DMS153 treated with DMSO at 0.1 percent for 48 hours (cell line): ENCODE measurements around the gene CNTD1.
A peak's percentile ranks its signal among the peaks of the same experiment; 100 is the strongest.
"Not testable (repeated sequence)": the region's sequence is repeated elsewhere in the genome, so short reads cannot be mapped to it uniquely, and the experiment has no call there.

Source experiments
- DNase-seq: peaks from one replicate; lab custom pipeline; 2025; ENCODE audit not compliant: unreplicated experiment; lab: John Stamatoyannopoulos, UW

The CNTD1 gene, protein sequence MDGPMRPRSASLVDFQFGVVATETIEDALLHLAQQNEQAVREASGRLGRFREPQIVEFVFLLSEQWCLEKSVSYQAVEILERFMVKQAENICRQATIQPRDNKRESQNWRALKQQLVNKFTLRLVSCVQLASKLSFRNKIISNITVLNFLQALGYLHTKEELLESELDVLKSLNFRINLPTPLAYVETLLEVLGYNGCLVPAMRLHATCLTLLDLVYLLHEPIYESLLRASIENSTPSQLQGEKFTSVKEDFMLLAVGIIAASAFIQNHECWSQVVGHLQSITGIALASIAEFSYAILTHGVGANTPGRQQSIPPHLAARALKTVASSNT

DNA sequence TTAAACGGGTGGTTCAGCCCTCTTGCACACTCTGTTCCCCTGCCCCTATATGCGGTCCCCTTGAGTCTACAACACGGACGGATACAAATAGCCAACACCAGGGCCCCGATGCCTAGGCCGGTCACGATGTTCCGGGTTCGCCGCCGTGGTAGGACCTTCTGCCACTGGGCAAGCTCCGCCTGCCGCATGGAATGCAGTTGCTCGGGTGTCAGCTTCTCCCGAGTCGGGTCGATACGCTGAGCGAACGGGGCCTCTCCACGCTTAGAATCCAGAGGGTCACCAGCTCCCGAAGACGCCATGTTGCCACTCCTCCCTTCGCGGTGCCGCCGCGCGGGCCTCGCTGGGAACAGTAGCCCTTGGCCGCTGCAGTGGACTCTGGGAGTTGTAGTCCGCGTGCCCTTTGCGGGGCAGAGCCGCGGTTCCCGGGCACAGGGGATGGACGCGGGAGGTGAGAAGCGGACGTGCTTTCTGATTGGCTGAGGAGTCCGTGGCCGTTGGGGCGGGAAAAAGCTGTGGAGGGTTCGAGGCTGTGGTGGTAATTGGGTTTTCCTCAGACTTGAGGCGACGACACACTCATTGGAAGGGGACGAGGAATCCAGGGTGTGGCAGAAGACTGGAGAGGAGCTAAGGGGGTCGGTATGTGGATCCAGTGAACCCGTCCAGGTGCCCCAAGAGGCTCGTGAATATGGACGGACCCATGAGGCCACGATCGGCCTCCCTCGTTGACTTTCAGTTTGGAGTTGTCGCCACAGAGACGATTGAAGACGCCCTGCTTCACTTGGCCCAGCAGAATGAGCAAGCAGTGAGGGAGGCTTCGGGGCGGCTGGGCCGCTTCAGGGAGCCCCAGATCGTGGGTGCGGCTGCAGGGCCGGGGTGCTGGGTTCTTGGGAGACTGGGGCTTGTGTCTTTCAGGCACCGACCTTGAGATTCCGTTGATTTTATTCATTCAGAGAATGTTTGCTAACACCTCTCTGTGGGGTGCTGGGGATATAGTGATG is at the start of gene CNTD1, which contains the start of gene COA3:
Gene CNTD1 (plus strand): TSS at position 479 of the 998 bp plus-strand sequence. CDS start 207 bp downstream, at position 686.
Gene COA3 (minus strand): TSS at position 322 of the 998 bp plus-strand sequence. CDS start 23 bp downstream, at position 299.
- peak; percentile 88 for DNase-seq

DNA sequence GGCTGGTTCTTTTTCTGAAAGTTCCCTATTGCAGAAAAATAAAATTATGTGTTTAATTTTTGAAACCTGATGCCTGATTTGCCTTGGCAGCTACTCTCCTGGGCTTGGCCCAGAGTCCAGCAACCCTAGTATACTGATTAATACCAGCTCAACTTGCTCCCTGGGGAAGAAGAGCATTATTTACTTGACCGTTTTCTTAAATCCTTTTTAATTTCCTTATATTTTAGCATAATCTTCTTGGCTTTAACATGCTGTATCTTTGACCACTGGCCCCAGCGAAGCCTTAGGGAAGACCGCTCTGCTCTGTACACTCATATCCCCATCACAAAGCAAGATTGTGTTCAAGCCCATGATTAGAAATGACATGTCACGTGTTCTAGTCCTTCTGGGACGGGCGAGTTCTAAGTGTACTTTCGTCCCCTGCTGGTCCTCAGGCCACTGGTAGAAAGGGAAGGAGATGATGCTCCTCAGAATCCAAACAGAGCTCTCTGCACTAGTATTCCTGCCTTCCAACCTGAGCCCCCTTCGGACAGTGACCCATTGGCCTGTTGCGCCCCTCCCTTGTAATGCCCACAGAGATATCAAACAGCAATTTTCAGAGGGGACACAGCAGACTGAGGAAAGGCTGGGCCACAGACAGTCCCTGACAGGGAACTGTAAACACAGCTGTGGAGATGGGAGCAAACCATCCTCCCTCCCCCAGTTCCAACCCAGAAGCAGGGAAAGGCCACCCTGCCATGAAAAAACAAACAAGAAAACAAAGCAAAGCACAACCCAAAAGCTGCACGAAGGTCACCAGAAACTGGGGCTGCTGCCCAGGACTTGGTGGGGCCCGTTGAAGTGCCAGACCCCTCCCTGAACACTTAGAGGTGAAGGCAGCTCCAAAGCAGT is 49.5 kb upstream of the CNTD1 start:
- DNase-seq, result no peak

DNA sequence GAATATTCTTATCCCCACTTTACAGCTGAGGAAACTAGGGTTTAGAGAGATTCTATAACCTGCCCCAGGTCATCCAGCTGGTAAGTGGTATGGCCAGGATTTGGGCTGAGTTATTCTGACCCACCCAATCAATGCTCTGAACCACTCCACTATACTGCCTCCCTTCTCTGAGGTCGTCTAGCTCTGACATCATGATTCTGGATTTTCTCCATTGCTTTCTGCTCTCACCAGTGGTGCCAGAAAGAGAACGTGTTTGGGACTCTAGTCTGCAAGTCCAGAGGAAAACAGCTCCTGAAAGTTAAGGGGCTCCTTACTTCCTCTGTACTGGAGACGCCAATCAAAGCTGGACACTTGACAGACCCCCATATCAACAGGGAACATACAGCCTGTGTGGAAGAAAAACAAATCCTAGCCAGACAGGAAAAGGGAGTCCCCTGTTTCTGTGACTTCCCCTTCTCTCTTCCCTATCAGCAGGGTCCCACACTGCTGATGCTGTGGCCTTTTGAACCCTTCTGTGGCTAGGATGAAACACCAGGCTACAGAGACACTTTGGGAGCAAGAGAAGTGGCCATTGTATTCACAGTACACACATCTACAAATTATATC is 47.8 kb upstream of the CNTD1 start:
- no peak for DNase-seq

DNA sequence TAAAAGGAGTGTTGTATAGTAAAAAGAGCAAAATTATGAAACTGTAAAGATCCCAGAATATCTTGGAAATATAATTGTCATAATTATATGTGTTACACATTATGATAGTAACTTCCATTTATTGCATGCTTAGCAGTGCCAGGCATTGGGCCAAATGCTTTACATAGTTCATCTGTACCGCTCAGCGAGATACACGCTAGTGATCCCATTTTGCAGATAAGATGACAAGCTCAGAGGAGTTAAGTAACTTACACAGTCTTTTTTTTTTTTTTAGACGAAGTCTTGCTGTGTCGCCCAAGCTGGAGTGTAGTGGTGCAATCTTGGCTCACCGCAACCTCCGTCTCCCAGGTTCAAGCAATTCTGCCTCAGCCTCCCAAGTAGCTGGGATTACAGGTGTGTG is 47.0 kb upstream of the CNTD1 start:
- no peak for DNase-seq

DNA sequence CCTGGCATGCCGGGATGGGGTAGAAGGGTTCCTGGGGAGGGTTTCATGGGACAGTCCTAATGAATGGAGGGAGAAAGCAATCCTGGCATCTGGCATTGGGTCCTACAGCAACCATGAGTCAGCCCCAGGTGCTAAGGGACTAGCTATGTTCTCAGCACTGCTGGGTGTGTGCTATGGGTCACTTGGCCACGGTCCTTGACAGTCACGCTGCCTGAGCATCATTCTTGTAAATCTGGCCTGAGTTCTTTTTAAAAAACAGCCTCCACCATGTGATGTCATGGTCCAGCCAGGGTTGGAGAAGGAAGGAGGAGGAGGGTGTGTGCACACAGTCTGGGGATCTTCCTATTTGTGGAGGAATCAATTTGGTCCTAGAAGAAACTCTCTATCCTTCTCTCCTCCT is 43.9 kb upstream of the CNTD1 start:
- no peak for DNase-seq

DNA sequence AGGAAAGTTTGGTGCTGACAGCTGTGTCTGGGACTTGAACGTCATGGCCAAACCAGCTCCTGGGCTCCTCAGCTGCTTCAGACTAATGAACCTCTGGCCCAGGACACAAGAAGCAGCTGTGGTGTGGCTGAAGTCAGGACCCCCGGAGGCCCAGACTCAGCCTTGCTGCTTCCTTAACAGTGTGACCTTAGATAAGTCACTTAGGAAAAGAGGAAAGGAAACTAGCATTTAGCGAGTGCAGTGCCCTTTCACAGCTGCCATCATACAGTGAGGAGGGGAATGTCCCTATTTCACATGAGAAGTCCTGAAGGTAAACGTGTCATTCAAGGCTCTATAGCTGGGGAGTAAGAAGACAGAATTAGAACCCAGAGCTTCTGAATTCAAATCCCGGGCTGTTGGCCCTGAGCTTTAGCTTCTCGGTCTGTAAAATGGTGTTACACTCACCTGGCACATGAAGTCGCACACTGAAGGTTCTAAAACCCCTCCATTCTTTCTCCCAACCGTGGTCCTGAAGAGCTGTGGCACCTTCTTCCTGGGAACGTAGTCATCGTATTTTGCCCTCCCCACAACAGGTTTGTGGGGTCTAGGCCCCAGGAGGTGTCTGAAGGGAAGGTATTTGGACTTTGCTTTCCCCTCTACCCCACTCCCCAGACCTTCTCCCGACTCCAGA is 38.5 kb upstream of the CNTD1 start:
- no peak for DNase-seq

DNA sequence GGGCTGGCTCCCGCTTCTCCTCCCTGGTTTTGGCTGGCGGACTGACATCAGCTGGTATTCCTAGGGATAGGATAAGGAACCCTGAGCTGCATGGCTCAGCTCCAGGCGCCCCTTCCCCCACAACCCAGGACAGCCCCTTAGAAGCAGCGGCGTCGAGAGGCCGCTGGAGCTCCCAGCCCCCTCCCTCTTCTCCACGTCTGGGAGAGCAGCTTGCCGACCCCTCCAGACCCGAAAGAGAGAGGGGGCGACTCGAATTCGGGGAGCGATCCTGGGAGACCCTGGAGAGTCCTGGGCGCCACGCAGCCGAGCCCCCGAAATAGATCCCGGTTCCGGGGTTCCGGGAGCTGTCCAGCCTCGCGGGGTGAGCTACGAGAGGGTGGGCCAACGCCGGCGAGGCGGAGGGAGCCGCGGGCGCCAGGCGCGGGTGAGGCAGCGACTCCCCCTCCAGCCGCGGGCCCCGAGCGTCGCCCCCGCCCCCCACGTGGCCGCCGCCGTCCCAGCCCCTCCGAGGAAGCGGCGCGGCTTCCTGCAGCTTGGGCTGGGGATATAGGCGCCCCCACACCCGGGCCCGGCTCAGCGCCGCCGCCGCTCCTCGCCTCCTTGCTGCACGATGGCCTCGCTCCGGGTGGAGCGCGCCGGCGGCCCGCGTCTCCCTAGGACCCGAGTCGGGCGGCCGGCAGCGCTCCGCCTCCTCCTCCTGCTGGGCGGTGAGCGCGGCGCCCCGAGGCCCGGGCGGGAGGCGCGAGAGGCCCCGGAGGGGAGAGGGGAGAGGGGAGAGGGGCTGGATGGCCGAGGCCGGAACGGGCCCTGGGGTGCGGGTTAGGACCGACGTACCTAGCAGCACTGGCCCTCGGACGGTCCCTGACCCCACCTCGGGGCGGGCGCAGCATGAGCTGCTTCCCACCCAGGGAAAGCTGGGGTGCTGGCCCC is 37.7 kb upstream of the CNTD1 start, which contains the start of gene RAMP2:
Gene RAMP2 (plus strand): TSS at position 576 of the 930 bp plus-strand sequence. CDS start 35 bp downstream, at position 611.
- no peak for DNase-seq

DNA sequence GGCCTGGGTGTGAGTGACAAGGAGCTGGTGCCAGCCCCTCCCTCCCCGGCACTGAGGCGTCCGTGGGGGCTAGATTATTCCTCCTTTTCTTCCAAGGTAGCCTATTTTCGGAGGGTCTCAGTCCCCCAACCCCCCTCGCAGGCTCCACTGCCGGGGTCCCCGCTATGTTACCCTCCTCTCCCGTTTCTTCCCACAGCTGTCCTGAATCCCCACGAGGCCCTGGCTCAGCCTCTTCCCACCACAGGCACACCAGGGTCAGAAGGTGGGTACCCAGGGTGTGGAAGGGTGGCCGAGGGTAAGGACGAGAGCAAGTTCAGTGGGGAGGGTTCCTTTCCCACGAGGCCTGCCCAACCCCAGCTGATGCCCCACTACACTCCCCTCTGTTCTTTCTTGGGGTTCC is 37.0 kb upstream of the CNTD1 start:
- DNase-seq, result no peak

DNA sequence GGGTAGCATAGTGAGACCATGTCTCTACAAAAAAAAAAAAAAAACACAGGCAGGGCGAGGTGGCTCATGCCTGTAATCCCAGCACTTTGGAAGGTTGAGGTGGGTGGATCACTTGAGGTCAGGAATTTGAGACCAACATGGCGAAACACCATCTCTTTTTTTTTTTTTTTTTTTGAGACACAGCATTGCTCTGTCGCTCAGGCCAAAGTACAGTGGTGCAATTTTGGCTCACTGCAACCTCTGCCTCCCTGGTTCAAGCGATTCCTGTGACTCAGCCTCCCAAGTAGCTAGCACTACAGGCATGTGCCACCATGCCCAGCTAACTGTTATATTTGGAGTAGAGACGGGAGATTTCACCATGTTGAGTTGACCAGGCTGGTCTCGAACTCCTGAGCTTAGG is 32.5 kb upstream of the CNTD1 start:
- DNase-seq, result no peak

DNA sequence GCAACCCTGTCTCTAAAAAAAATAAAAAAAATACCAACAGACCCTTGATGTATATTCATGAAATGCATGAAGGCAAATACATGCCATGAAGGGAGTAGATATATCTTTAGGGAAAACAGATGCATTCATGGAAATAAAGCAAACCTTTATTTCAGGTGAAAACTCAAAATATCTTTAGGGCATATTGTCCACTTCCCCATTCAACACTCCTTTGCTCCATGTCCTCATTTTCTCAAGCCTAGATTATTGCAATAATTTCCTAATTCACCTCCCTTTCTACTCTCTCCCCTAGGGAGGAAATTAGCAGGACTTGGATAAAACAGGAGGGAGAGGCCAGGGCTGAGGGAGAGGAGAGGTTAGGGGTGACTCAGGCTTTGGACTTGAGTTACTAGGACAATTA is 31.1 kb upstream of the CNTD1 start:
- no peak for DNase-seq

DNA sequence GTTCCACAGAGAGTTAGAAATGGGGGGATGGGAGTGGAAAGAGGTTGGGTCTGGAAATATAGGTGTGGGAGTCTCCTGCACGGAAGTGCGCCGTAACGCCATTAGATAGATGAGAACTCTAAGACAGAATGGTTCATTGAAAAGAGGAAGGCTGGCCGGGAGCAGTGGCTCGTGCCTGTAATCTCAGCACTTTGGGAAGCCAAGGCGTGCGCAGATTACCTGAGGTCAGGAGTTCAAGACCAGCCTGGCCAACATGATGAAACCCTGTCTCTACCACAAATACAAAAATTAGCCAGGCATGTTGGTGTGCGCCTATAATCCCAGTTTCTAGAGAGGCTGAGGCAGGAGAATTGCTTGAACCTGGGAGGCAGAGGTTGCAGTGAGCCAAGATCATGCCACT is 30.7 kb upstream of the CNTD1 start:
- DNase-seq, result not testable (repeated sequence)

DNA sequence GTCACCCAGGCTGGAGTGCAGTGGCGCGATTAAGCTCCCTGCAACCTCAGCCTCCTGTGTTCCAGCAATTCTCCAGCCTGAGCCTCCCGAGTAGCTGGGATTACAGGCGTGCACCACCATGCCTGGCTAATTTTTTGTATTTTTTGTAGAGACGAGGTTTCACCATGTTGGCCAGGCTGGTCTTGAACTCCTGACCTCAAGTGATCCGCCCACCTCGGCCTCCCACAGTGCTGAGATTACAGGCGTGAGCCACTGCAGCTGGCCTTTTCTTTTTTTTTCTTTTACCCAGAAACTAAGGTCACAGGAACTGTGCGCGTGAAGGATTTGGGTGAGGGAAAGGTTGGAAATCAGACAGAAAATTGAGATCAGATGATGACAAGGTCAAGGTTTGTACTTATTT is 28.7 kb upstream of the CNTD1 start:
- DNase-seq, result not testable (repeated sequence)

DNA sequence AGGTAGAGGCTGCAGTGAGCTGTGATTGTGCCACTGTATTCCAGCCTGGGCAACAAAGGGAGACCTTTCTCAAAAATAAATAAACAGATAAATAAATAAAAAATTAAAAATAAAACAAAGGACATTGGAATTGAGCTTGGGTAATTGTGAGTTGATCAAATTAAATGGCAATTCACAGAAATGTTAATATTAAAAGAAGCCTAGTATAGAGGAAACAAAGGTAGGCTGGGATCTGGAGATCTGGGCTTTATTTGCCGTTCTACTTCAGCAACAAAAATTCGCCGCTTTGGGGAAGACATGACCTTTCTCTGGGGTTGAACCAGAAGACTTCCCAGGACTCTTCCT is 25.7 kb upstream of the CNTD1 start:
- DNase-seq, result no peak

DNA sequence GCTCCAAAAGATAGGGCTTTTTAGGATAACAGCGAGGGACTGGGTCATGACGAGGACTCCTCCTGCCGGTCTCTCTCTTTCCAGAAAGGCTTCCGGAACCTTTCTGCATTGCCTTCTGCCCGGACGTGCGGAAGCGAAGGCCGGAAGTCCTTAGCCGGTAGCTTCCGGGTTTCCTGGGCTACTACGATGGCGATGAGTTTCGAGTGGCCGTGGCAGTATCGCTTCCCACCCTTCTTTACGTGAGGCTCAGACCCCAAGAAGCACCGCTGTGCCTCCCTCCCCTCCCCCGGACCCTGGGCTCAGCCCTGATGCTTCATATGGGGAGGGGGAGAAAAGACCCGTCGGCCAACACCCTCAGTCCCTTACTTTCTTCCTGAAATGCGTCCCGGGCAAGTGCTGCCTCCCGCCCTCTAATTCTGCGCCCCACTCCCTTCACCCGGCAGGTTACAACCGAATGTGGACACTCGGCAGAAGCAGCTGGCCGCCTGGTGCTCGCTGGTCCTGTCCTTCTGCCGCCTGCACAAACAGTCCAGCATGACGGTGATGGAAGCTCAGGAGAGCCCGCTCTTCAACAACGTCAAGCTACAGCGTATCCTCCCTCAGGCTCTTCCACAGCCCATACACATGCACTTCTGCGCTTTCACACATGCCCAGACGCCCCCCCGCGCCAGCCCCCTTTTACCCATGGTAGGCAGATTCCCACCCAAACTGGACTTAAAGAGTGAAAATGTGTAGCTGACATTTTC is 25.2 kb upstream of the CNTD1 start, which contains the start of gene VPS25:
Gene VPS25 (plus strand): TSS at position 160 of the 746 bp plus-strand sequence. CDS start 27 bp downstream, at position 187.
- DNase-seq, result peak; percentile 76

DNA sequence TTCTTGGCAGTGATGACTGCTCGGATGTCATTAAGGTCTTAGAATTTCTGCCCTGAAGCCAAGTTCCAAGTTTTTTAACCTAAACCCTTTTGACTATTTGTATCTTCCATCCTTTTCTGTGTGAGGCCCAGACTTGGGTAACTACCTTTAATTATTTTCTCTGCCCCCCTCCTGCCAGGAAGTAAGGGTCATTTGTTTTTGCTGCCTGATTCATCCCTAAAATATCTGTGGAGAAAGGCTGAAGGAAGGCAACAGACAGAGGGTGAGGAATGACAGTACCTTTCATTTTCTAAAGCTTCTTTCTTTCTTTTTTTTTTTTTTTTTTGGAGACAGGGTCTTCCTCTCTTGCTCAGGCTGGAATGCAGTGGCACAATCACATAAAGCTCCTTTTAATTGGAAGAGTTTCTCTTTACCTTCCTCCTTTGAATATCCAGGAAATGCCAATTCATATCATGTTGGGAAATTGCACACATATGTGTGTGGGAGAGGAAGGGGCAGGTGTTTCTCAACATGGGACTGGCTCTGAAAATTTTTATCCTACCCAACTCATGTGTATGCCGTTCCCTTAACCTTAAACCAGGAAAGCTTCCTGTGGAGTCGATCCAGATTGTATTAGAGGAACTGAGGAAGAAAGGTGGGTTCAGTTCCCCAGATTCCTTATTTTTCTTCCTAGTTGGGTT is 24.5 kb upstream of the CNTD1 start:
- DNase-seq, result no peak

DNA sequence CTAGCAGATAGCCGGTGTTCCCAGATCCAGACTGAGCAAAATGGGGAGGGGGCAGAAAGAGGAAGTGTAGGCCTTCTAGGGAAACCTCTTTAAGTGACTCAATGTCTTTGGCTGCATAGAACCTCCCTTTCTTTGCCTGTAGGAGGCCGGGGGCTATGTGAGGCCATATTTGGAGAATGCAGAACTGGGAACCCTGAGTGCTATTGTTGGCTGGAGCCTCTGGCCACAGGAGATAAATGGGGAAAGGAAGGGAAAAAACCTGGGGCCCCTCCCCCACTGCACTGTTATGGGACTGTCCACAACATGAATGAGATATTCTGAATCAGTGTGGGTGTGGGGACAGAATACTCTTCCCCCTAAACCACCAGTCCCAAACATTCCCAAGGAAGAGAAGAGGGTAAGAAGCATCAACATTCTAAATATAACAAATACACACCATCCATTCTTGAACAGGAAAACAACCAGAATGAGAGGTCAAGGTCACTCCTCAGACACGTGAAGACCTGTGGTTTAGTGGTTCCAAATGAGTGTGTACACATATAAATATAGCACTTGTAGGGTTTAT is 23.0 kb upstream of the CNTD1 start:
- no peak for DNase-seq

DNA sequence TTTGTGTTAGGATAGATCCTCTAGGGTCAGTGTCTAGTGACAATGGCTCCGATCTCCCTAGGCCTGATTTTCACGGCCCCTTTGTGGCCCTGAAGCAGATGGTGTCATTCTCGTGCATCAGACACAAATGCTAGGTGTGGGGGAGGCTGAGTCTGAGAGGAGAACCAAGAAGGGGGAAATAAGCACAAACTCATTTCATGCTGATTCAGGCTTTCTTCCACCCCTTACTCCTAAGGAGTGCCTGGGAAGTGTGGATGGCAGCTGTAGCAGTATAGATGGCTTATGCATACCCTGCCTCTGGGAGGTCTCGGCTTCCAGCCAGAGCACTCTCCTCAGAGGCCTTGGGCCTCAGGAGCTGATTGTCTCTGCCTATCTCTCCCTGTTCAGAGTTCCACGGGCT is 20.1 kb upstream of the CNTD1 start:
- DNase-seq, result no peak
